ENCODE results near the gene FLT3.

Gene FLT3

GRCh38 chr13:27969866-27970229, 130.5 kb downstream of the FLT3 start:
- Histone ChIP-seq H3K4me1 (ENCODE audit: low read length) (no peaks in the 10 kb centered on the region), H3K4me2 (ENCODE audit: low read depth, low read length) (no peak overlapping the region), H3K9me2 (replicated peaks; ENCODE audit: insufficient read depth, low read length) (no peaks in the 10 kb centered on the region), H3K27me3 (replicated peaks; ENCODE audit: insufficient read depth, low read length) (peaks cover 18% of the 10 kb centered on the region), H4K20me1 (ENCODE audit: insufficient read depth, low read length) (no peaks in the 10 kb centered on the region), H3K79me2 (ENCODE audit: low read length) (no peaks in the 10 kb centered on the region), H3K36me3 (replicated peaks; ENCODE audit: insufficient read depth, low read length) (no peaks in the 10 kb centered on the region), H3F3A (ENCODE audit: insufficient read depth, low read length) (no peaks in the 10 kb centered on the region), H2AFZ (ENCODE audit: low read length) (no peak overlapping the region), H3K9ac (ENCODE audit: low read length) (no peak overlapping the region), H3K27ac (ENCODE audit: low read length) (no peak overlapping the region), H3K4me3 (ENCODE audit: low read length) (no peak overlapping the region), H3K9me3 (replicated peaks; ENCODE audit: insufficient read depth, low read length) (no peaks in the 10 kb centered on the region)
- TF ChIP-seq CTCF (IDR thresholded peaks at IDR 0.05; ENCODE audit: low read length) (no peak), EZH2 (optimal IDR thresholded peaks at IDR 0.05; ENCODE audit: low read depth, low read length) (no peak), EZH2phosphoT487 (IDR thresholded peaks at IDR 0.05; ENCODE audit: low read length) (no peak)
- DNase-seq: no peak

- Histone ChIP-seq H3K9ac (ENCODE audit: low read length) (no peak within 1 kb of the TSS), H3K27ac (ENCODE audit: low read length) (no peak within 1 kb of the TSS), H3K27me3 (replicated peaks; ENCODE audit: insufficient read depth, low read length) (peaks cover 18% of the 10 kb centered on the region), H3K79me2 (ENCODE audit: low read length) (no peaks in the 10 kb centered on the region), H3K4me3 (ENCODE audit: low read length) (no peak within 1 kb of the TSS), H3K36me3 (replicated peaks; ENCODE audit: insufficient read depth, low read length) (no peaks in the 10 kb centered on the region), H3K9me2 (replicated peaks; ENCODE audit: insufficient read depth, low read length) (no peaks in the 10 kb centered on the region), H3K4me1 (ENCODE audit: low read length) (no peaks in the 10 kb centered on the region), H3K4me2 (ENCODE audit: low read depth, low read length) (no peak within 1 kb of the TSS), H4K20me1 (ENCODE audit: insufficient read depth, low read length) (no peaks in the 10 kb centered on the region), H2AFZ (ENCODE audit: low read length) (no peak within 1 kb of the TSS), H3K9me3 (replicated peaks; ENCODE audit: insufficient read depth, low read length) (no peaks in the 10 kb centered on the region), H3F3A (ENCODE audit: insufficient read depth, low read length) (no peaks in the 10 kb centered on the region)
- DNase-seq: no peak
- no peak for TF ChIP-seq EZH2phosphoT487 (IDR thresholded peaks at IDR 0.05; ENCODE audit: low read length)
- no peak for TF ChIP-seq CTCF (IDR thresholded peaks at IDR 0.05; ENCODE audit: low read length)
- no peak for TF ChIP-seq EZH2 (optimal IDR thresholded peaks at IDR 0.05; ENCODE audit: low read depth, low read length)
Observed at GRCh38 chr13:27969082-27969865, 131.1 kb downstream of the FLT3 start, which contains the start of gene CDX2. TSS of gene CDX2 (minus strand) at chr13:27969315. CDS start at chr13:27969006, 309 bp downstream.

- Histone ChIP-seq H3K36me3 (replicated peaks; ENCODE audit: insufficient read depth, low read length) (no peaks in the 10 kb centered on the region), H3K27ac (ENCODE audit: low read length) (no peak overlapping the region), H3K4me3 (ENCODE audit: low read length) (no peak overlapping the region), H3K9me3 (replicated peaks; ENCODE audit: insufficient read depth, low read length) (no peaks in the 10 kb centered on the region), H3K79me2 (ENCODE audit: low read length) (no peaks in the 10 kb centered on the region), H3K4me1 (ENCODE audit: low read length) (no peaks in the 10 kb centered on the region), H3K9ac (ENCODE audit: low read length) (no peak overlapping the region), H3K9me2 (replicated peaks; ENCODE audit: insufficient read depth, low read length) (no peaks in the 10 kb centered on the region), H2AFZ (ENCODE audit: low read length) (no peak overlapping the region), H3K27me3 (replicated peaks; ENCODE audit: insufficient read depth, low read length) (peaks cover 18% of the 10 kb centered on the region), H3K4me2 (ENCODE audit: low read depth, low read length) (no peak overlapping the region), H4K20me1 (ENCODE audit: insufficient read depth, low read length) (no peaks in the 10 kb centered on the region), H3F3A (ENCODE audit: insufficient read depth, low read length) (no peaks in the 10 kb centered on the region)
- TF ChIP-seq EZH2phosphoT487 (IDR thresholded peaks at IDR 0.05; ENCODE audit: low read length): no peak
- no peak for TF ChIP-seq EZH2 (optimal IDR thresholded peaks at IDR 0.05; ENCODE audit: low read depth, low read length)
- no peak for TF ChIP-seq CTCF (IDR thresholded peaks at IDR 0.05; ENCODE audit: low read length)
- no peak for DNase-seq
Observed at GRCh38 chr13:27968316-27969081, 131.9 kb downstream of the FLT3 start.
